GM12864 (cell line): ENCODE results near the gene VILL.

Experiments used
- DNase-seq: peaks from one replicate; pipeline ENCODE4 v3.0.0-alpha.2; 2011; ENCODE audit warnings: low read depth
- H3K4me3 ChIP-seq: 2 replicates; pipeline ENCODE4 v1.5.1; 2011; ENCODE audit warnings: mild to moderate bottlenecking, low read depth, low read length, control low read depth
- CTCF ChIP-seq: IDR thresholded peaks from 2 replicates; pipeline ENCODE4 v1.5.1; 2011; ENCODE audit warnings: low read depth, mild to moderate bottlenecking, moderate library complexity, low read length, control low read depth, inconsistent platforms; ENCODE audit errors: missing control alignments

The VILL gene

DNA sequence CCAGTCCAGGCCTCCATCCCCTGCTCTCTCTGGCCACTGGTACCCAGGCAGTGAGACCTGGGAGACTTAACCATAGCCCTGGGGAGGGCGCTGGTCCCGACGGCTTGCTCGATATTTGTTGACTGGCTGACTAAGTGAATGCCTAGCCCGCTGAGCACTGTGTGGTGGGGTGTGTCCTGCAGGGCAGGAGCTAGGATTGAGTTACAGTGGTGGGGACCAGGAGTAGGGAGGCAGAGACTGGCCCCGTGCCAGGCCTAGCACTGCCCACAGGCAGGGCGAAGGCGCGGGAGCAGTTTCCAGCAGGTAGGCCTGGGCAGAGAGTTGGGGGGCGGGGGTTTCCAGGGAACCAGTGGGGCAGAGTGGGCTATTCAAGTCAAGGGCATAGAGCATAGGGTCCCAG, at the start of gene VILL:
Gene VILL (plus strand): TSS at position 260 of the 400 bp plus-strand sequence. CDS start 2,887 bp downstream, outside the sequence.
- DNase-seq: no peak

GRCh38 chr3:37941608-37942508, 48.7 kb upstream of the VILL start:
- H3K4me3 ChIP-seq: no peak overlapping the region
- DNase-seq: no peak
- no peak for TF ChIP-seq CTCF

More for the DNA sequence above, at the start of gene VILL:
- H3K4me3 ChIP-seq: no peak within 1 kb of the TSS
- TF ChIP-seq CTCF: no peak

DNA sequence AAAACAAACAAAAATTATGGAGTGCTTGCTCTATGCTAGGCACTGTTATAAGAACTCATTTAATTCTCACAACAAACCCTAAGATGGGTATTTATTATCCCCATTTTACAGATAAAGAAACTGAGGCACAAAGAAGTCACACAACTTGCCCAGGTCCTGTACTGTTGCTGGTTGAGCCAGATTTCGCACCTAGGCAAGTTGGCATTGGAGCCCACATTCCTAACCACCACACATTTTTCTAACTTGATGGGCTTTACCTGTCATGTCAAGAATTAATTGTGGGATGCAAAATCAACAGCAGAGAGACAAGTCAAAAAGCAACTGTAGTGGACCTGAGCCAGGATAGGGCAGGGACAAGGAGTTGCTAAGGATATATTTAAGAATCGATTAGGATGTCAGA, 47.9 kb upstream of the VILL start:
- DNase-seq: no peak
- TF ChIP-seq CTCF: no peak
- no peak overlapping the region for H3K4me3 ChIP-seq

DNA sequence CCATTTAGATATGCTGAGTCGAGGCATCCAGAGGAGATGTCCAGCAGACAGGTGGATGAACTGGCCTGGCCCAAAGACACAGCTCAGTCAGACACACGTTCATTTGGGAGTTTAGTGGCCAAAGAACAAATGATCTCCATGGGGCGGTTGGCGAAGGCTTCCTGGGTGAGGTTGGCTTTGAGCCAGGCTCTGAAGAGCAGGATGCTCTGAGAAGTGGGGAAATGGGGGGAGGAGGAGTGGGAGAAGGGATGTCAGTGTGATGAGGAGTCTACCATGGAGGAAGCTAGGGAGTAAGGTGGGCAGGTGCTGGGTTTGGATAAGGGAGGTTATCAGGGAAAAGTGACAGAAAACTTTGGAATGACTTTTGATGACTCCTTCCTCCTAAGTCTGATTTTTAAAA, 47.5 kb upstream of the VILL start:
- no peak for TF ChIP-seq CTCF
- H3K4me3 ChIP-seq: no peak overlapping the region
- DNase-seq: no peak

- no peak for DNase-seq
- no peak overlapping the region for H3K4me3 ChIP-seq
- no peak for TF ChIP-seq CTCF
Observed at GRCh38 chr3:37943631-37944314, 46.8 kb upstream of the VILL start.

DNA sequence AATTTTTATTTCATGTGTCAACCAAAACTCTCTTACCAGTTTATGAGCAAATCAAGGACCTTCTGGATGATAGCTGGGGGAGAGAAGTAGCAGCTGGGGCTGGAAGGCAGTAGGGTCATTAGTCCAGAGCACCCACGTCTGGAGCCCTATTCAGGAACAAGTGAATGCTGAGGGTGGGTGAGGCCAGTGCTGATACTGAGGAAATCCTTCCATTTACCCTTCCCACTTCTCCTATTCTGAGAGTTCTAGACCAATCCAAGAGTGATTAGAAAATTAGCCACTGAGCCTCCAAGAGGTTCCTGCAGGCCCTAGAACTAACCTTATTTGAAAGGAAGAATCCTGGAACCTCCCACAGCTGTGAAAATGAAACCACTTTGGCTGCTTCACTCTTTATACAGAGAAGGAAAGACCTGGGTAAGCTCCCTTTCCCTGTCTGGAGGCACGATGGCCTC, 46.2 kb upstream of the VILL start:
- no peak overlapping the region for H3K4me3 ChIP-seq
- TF ChIP-seq CTCF: no peak
- DNase-seq: no peak
